Brain pericyte (primary cell): ENCODE results near the gene IGFALS.

ENCODE experiments used
- DNase-seq: peaks from one replicate; pipeline ENCODE4 v3.0.0-alpha.2; 2012; ENCODE audit warnings: low read depth, low spot score

IGFALS gene

DNA sequence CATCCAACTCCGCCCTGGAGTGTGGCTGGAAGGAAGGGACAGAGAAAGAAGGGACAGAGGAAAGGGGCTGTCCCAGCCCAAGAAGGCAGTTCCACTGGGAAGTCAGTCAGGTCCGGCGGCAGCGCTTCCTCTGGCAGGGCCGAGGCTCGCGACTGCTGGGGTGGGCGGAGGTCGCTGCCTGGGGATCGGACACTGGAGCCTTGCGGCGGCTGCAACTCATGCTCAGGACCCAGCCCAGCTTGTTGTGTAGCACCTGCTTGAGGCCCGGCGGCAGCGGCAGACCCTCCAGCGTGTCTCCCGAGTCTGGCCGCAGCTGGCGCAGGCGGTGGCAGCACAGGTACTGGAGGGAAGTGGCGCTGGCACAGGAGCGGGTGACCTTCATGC lies 16.5 kb downstream of the IGFALS start:
- DNase-seq, result no peak

DNA sequence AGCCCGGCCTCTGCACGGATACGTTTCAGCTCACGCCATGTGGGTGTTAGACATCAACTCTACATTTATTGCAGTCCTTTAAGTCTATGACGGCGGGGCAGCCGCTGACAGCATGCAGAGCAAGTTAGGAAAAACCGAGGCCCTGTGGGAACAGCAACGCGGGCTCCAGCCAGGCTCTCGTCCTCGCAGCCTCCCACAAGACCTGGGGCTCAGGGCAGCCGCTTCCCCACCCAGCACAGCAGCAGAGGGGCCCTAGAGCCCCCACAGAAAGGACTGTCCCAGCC lies 16.9 kb downstream of the IGFALS start:
- DNase-seq, result no peak

DNA sequence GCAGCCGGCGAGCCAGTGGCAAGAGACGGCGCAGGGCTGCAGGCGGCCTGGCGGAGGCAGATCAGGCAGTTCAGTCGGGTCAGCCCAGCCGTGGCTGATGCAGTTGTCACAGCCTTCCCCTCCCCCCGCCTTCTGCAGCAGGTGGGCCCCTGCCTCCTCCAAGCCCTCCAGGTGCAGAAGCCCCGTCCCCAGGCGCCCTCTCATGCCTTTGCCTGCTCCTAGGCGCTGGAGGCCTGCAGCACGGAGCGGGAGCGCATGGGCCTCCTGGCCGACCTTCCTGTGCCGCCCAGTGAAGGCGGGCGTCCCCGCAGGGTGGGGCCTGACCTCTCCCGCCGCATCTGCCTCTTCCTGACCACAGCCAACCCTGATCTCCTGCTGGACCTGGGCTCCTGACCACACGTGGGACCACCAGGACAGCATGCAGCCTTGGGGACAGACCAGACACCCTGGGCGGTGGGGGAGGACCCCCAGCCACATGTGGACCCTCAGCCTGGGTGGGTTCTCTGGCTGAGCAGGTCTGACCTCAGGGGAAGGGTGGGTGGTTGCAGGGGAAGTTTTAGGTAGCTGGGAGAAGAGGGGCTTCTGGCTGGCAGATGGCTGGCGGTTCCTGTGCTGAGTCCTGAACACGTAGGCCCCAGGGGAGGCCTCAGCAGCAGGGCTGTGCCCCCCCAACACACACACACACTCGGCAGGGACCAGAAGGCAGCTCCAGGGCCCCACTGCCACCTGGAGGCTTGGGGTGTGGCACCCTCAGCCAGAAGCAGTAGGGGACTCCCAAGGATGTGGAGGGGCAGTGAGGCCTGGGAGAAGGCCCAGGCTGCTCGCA lies 17.4 kb downstream of the IGFALS start:
- DNase-seq, result no peak

DNA sequence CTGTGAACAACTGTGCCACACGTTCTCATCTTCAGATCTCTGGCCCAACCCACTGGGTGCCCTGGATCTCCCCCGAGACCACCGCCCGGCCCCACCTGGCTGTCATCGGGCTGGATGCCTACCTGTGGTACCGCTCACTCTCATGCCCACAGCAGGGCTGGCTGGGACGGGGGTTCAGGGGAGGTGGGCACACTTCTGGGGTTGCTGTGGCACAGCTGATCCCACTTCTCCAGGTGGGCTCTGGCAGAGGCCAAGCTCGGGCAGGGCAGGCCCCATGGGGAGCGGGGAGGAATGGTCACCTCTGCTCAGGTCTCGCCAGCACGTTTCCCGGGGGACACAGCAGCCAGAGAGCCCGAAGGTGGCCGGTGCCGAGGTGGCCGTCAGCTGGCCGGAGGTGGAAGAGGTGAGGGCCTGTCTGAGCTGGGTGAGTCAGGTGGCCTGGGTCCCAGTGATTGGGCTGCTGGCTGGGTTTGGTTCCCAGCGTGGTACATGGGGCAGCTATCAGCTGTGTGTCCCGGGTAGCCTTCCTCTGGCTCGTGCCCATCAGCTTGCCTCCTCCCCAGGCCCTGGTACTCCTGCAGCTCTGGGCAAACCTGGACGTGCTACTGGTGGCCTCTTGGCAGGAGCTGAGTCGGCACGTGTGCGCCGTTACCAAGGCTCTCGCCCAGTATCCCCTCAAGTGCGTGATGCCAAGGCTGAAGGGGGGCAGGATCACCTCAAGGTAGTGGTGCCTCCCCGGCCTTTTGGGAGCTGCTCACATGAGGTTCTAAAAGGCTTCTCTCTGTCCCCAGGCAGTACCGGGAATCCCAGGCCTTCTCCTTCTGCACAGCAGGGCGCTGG lies 18.3 kb downstream of the IGFALS start:
- no peak for DNase-seq

DNA sequence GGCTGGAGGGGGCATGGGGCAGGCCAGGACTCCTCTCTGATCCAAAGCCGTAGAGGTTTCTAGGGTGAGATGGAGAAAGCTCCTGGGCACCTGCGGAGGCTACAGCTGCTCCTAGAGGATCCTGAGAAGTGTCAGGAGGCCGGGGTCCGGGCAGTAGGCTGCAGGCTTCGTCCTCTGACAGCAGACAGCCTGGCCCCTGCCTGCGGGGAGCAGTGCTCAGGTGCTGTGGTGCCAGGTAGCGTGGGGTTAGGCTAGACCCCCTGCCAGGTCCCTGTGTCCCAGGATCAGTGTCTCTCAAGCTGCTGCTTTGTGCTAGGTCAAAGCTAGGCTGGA lies 19.1 kb downstream of the IGFALS start:
- no peak for DNase-seq

DNA sequence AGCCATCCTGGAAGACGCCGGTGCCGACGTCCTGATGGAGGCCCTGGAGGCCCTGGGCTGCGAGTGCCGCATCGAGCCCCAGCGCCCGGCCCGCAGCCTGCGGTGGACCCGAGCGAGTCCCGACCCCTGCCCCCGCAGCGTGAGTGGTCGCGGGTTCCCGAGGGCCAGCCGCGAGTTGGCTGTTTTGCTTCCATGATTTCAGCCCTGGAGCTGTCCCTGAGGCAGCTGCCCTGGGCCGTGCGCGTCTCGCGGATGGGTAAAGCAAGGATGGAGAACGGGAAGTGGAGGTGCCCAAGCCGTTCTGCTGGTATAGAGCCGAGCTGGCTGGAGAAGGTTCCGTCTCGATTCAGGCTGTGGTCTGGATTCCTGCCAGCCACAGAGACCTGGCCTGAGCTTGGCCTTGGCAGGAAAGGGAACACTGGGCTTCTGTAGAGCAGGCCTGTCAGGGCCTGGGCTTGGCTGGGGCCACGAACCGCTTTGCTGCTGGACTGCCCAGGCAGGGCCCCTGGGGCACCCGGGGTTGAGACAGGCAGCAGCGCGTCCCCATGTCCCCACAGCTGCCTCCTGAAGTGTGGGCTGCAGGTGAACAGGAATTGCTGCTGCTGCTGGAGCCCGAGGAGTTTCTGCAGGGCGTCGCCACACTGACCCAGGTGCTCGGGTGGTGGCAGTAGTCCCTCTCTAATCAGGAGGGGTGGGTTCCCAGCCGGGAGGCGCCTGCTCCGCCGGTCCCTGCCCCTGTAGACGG lies 19.6 kb downstream of the IGFALS start:
- DNase-seq, result no peak

DNA sequence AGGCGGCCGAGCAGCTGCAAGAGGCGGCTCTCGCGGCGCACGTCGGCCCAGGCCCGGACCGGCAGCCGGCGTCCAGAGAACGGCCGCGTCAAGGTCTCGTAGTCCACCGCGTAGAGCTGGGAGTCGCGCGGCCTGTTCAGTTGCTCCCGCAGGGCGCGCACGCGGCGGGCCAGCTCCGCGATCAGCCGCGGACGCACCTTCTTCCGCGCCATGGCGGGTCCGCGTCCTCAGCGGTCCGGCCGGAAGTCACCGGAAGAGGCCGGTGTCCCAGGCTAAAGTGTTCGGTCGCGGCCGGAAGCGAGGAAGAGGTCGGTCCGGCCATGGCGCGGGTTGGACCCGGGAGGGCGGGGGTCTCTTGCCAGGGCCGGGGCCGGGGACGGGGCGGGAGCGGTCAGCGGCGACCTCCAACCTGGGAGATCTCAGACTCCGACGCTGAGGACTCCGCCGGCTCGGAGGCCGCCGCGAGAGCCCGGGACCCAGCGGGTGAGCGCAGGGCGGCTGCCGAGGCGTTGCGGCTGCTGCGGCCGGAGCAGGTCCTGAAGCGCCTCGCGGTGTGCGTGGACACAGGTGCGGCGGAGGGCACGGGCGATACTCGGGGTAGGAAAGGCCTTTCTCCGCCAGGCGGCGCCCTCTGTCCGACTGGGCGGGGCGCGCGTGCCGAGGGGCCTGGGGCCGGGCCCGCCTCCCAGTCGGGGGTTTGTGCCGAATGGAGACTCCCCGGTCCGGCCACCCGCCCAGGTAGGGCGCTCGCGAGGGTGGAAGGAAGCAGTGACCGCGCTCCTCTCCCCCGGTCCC lies 20.4 kb downstream of the IGFALS start, which contains the start of gene MRPS34:
TSS of gene MRPS34 (minus strand) at position 227 of the 795 bp plus-strand sequence. CDS start at position 212, 15 bp downstream.
- DNase-seq, result no peak

DNA sequence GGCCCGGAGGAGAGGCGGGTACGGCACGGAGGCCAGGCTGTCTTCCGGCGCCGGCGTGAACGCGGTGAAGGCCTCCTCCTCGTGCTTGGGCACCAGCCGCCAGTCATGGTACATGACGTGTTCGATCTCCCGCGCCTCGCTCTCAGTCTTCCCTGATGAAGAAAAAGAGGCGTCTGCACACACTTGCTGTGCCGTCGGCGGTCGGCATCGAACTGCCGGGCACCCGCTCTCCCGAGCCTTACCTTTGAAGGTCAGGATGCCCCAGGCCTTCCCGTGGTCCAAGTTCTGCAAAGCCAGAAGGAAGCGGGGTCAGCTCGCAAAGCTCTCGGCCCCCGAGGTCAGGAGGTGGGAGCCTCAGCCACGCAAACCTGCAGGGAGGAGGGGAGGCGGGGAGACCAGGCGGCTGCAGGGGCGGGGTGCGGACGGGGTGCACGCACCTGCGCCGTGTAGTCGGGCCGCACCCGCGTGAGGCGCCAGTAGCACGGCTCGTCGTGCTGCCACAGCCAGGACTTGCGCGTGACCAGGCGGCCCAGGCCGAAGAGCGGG lies 21.1 kb downstream of the IGFALS start, which contains the start of gene EME2:
TSS of gene EME2 (plus strand) at position 449 of the 546 bp plus-strand sequence. CDS start 418 bp downstream, outside the sequence.
- DNase-seq, result no peak

DNA sequence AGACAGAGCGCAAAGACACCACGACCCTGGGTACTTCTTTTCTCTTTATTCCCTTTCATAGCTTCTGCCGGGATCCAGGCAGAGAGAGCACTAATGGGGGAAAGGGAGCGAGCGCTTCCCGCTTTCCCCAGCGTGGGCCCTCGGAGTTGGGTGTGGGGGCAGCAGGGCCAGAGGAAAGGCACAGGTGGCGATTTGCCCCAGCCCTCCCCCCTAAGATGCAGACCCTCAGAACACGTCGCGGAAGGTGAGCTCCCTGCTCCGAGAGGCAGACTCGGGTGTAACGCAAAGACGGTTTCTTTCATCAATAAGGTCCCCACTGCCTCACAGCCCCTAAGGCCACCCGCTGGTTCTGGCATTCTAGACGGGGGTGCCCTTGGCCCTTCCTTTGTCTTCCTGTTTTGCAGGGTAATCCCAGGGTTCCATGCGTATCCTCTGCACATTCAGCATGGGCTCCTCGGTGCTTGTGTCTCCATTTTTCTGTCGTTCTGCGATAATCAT lies 21.6 kb downstream of the IGFALS start:
- no peak for DNase-seq

DNA sequence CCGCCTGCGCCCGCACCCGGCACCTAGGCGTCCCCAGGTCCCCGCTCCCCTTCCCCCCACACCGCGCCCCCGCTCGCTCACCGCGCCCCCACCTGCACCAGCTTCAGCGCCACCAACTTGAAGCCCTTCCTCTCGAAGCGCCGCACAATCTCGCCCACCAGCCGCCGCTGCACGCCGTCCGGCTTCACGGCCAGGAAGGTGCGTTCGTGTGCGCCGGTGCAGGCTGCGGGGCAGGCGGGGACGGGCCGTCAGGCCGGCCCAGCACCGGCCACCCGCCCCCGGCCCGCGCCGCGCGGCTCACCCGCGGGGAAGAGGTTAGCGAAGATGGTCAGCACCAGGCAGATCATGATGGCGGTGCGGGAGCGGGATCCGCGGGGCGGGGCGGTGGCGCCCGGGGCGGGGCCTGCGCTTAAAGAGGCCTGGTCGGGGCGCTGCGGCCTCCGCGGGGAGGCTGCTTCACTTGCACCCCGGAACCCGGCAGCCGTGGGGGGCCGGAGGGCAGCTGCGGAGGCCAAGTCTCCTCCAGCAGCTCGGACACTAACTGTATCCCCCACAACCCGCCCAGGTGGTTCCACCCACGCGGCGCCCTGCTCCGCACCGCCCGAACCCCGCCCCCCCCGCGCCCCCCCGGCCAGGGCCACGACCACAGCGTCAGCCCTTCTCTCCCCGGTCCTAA lies 22.2 kb downstream of the IGFALS start, which contains the start of gene NME3:
TSS of gene NME3 (minus strand) at position 356 of the 676 bp plus-strand sequence. CDS start at position 347, 9 bp downstream.
- DNase-seq, result no peak

DNA sequence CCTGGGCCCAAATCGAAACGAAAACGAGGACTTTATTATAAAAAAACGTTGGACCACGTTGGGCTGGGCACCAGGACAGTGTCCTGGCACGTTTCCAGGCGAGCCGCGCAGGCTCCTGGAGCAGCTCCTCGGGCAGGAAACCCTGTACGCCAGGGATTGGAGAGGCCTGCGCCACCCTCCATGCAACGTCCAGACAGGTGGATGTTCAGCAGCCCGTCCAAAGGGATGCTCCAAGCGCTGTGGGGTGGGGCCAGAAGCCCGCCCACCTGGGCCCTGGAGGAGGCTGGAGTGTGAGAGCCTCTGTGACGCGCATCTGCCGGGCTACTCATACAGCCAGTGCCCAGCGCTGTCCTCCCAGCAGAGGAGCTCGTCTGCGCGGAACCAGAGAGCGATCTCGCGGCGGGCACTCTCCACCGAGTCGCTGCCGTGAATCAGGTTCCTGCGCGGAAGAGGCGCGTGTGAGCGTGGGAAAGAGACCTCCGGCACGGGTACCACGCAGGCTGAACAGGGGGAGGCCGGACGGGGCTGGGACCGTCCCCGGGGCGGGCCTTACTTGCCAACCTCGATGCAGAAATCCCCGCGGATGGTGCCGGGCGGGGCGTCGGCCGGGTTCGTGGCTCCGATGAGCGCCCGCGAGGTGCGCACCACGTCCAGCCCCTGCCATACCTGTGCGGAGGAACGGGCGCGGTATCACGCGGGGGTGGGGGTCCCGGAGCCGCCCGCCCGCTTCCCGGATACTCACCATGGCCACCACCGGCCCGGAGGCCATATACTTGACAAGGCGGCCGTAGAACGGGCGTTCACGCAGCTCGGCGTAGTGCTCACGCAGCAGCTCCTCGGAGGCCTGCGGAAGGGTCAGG lies 22.9 kb downstream of the IGFALS start:
- no peak for DNase-seq

DNA sequence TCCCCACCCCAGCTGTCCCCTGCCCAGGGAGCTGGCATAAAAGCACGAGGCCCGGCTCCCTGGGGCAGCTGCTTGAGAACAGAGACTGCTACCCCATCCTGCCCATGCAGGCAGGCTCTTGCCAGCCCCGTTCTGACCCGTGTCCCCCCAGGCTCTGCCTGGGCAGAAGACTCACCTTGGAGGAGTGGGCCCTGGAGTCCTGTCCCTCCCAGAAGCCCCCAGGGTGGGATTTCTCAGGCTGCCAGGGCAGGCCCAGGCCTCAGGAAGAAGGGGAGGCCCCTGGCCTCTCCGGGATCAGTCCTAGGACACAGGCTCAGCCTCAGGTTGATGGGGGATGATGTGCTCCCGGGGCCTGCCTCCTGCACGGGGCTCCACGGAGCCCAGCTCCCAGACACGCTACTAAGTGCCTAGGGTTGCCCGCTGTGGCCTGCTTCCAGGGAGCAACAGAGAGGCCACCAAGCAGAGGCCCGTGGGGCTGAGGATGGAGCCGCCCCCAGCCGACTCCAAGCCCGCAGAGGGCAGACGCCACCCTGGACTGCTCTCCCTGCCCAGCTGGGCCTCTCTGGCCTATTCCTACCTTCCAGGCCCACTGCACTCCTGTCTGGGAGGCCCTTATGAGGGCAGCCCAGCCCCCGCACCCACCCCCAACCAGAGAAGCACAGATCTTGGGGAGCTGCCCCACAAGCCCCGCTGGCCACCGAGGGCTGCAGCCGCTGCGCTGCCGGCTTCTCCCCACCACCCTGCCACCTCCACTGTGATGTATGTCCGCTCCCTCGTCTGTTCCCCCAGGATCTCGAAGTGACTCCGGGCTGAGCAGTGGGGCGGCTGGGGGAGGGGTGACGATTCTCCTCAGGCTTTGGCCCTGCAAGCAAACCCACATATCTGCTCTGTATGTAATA lies 23.9 kb downstream of the IGFALS start:
- DNase-seq, result no peak

DNA sequence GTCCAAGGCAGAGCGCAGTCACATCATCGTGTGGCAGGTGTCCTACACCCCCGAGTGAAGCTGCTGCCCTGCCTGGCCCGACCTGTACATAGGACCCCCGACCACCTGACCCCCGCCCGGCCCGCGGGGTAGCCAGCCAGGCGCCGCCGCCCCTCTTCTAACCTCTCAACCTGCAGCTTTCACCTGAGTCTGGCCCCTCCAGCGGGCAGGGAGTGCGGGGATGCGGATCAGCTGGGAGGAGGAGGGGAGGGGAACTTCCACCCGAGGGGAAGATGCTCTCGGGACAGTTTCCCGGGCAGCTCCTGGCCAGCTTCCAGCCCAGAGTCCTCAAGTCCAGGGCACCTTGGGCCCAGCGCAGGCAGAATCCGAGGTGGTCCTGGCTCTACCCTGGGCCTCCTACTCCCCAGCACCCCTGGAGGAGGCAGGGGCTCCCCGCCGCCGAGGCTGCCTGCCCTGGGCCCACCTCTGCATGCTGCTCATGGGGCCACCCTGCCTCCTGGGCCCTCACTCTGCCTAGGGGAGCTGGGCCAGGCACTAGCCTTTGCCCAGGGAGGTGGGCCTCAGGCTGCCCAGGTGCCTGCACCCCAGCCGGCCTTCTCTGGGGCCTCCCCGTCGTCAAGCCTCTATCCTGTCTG lies 24.6 kb downstream of the IGFALS start:
- no peak for DNase-seq

DNA sequence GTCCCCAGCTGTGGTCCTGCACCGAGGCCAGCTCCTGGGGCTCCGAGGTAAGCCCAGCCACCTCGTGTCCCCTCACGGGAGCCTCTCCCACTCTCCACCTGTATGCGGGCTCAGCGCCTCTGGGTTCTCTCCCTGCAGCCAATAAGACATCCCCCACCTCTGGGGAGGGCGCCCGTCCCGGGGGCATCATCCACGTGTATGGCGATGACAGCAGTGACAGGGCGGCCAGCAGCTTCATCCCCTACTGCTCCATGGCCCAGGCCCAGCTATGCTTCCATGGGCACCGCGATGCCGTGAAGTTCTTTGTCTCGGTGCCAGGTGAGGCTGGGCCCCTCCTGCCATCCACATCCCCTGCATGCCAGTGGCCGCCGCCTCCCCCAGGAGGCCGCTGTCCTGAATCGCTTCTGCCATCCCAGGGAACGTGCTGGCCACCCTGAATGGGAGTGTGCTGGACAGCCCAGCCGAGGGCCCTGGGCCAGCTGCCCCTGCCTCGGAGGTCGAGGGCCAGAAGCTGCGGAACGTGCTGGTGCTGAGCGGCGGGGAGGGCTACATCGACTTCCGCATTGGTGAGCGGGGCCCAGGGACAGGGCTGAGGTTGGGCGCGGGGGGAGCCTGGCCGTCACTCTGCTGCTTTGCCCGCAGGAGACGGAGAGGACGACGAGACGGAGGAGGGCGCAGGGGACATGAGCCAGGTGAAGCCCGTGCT lies 25.3 kb downstream of the IGFALS start:
- DNase-seq, result no peak

DNA sequence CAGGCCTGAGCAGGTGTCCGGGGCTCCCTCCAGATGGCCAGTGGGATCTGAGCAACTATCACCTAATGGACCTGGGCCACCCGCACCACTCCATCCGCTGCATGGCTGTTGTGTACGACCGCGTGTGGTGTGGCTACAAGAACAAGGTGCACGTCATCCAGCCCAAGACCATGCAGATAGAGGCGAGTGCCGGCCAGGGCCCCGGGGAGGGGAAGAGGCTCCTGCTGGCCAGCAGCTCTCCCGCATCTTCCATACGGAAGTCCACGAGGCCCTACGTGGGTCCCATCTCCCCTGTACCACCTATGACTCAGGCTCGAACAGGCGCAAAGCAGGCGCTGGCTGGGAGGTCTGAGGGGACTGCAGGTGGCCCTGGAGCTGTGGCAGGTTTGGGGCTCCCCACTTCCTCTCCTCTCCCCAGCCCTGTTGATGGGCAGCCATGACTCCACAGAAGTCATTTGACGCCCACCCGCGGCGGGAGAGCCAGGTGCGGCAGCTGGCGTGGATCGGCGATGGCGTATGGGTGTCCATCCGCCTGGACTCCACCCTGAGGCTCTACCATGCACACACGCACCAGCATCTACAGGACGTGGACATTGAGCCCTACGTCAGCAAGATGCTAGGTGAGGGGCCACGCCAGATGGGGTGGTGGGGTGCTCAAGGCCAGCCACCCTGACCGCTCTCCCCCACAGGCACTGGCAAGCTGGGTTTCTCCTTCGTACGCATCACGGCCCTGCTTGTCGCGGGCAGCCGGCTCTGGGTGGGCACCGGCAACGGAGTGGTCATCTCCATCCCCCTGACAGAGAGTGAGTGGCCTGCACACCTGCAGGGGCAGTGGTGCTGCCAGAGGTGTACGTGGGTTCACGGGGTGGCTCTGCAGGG lies 26.1 kb downstream of the IGFALS start:
- no peak for DNase-seq

DNA sequence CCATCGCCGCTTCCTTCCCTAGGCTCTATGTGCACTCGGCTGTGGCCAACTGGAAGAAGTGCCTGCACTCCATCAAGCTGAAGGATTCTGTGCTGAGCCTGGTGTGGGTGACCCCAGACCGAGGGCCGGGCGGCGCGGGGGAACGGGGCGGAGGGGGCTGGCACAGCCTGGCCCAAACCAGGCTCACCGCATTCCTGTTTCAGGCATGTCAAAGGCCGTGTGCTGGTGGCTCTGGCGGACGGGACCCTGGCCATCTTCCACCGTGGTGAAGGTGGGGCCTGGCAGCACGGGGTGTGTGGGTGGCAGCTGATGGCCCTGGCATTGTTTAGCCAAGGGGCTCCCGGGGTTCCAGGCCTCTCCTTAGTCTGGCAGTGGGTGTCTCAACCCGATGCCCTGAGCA lies 26.8 kb downstream of the IGFALS start:
- DNase-seq, result no peak
